HEK293 (cell line): ENCODE measurements around the gene ARSB.

Experiments
- ATF2 ChIP-seq: fragments of 450-650 bp; formaldehyde crosslinking; IDR thresholded peaks from 2 replicates; pipeline ENCODE4 v1.5.1; 2016; ENCODE audit warnings: missing biosample characterization, missing genetic modification characterization, low read depth
- BCL6B ChIP-seq: fragments of 450-650 bp; formaldehyde crosslinking; IDR thresholded peaks from 2 replicates; pipeline ENCODE4 v1.5.1; 2017; ENCODE audit warnings: missing biosample characterization, missing genetic modification characterization
- ELK4 ChIP-seq: IDR thresholded peaks from 2 replicates; pipeline ENCODE4 v1.6.1; 2011; ENCODE audit warnings: mild to moderate bottlenecking, low read depth, low read length, borderline replicate concordance
- FEZF1 ChIP-seq: fragments of 450-650 bp; formaldehyde crosslinking; IDR thresholded peaks from 2 replicates; pipeline ENCODE4 v1.5.1; 2016; ENCODE audit warnings: missing biosample characterization, missing genetic modification characterization
- GLIS2 ChIP-seq: fragments of 450-650 bp; formaldehyde crosslinking; IDR thresholded peaks from 2 replicates; pipeline ENCODE4 v1.5.1; 2016; ENCODE audit warnings: missing biosample characterization, missing genetic modification characterization
- KLF16 ChIP-seq: fragments of 450-650 bp; formaldehyde crosslinking; IDR thresholded peaks from 2 replicates; pipeline ENCODE4 v1.5.1; 2017; ENCODE audit warnings: missing biosample characterization, missing genetic modification characterization
- MEIS1 ChIP-seq: sonication (generic); formaldehyde crosslinking; IDR thresholded peaks from 2 replicates; pipeline ENCODE4 v1.8.1; 2022; ENCODE audit warnings: missing genetic modification reagents, mild to moderate bottlenecking, borderline replicate concordance
- OVOL3 ChIP-seq: fragments of 450-650 bp; formaldehyde crosslinking; IDR thresholded peaks from 2 replicates; pipeline ENCODE4 v1.5.1; 2016; ENCODE audit warnings: missing biosample characterization, missing genetic modification characterization
- PRDM1 ChIP-seq: fragments of 450-650 bp; formaldehyde crosslinking; IDR thresholded peaks from 2 replicates; pipeline ENCODE4; 2016; ENCODE audit warnings: missing biosample characterization, missing genetic modification characterization
- SCRT2 ChIP-seq: fragments of 450-650 bp; formaldehyde crosslinking; IDR thresholded peaks from 2 replicates; pipeline ENCODE4 v1.5.1; 2016; ENCODE audit warnings: missing biosample characterization, missing genetic modification characterization
- YY2 ChIP-seq: fragments of 450-650 bp; formaldehyde crosslinking; IDR thresholded peaks from 2 replicates; pipeline ENCODE4 v1.5.1; 2016; ENCODE audit warnings: missing biosample characterization, missing genetic modification characterization
- ZBTB49 ChIP-seq: fragments of 450-650 bp; formaldehyde crosslinking; IDR thresholded peaks from 2 replicates; pipeline ENCODE4 v1.5.1; 2016; ENCODE audit warnings: missing biosample characterization, missing genetic modification characterization, low read depth
- ZEB2 ChIP-seq: fragments of 450-650 bp; formaldehyde crosslinking; IDR thresholded peaks from 2 replicates; pipeline ENCODE4 v1.5.1; 2016; ENCODE audit warnings: missing biosample characterization, missing genetic modification characterization
- ZFP37 ChIP-seq: fragments of 450-650 bp; formaldehyde crosslinking; IDR thresholded peaks from 2 replicates; pipeline ENCODE4 v1.5.1; 2016; ENCODE audit warnings: missing biosample characterization, missing genetic modification characterization
- ZNF140 ChIP-seq: fragments of 450-650 bp; formaldehyde crosslinking; IDR thresholded peaks from 2 replicates; pipeline ENCODE4 v1.5.1; 2016; ENCODE audit warnings: missing biosample characterization, missing genetic modification characterization
- ZNF280C ChIP-seq: fragments of 450-650 bp; formaldehyde crosslinking; IDR thresholded peaks from 2 replicates; pipeline ENCODE4 v1.5.1; 2016; ENCODE audit warnings: missing biosample characterization, missing genetic modification characterization
- ZNF350 ChIP-seq: fragments of 450-650 bp; formaldehyde crosslinking; IDR thresholded peaks from 2 replicates; pipeline ENCODE4 v1.5.0; 2017; ENCODE audit warnings: missing biosample characterization, mild to moderate bottlenecking, missing genetic modification characterization
- ZNF354C ChIP-seq: fragments of 450-650 bp; formaldehyde crosslinking; IDR thresholded peaks from 2 replicates; pipeline ENCODE4 v1.5.1; 2016; ENCODE audit warnings: missing biosample characterization, missing genetic modification characterization, low read depth, borderline replicate concordance
- ZNF37A ChIP-seq: fragments of 450-650 bp; IDR thresholded peaks from 2 replicates; pipeline ENCODE4 v1.5.1; 2018; ENCODE audit warnings: missing biosample characterization, missing genetic modification characterization
- ZNF394 ChIP-seq: fragments of 450-650 bp; formaldehyde crosslinking; IDR thresholded peaks from 2 replicates; pipeline ENCODE4 v1.5.1; 2016; ENCODE audit warnings: missing biosample characterization, missing genetic modification characterization, mild to moderate bottlenecking, moderate library complexity, borderline replicate concordance
- ZNF404 ChIP-seq: fragments of 450-650 bp; formaldehyde crosslinking; IDR thresholded peaks from 2 replicates; pipeline ENCODE4 v1.5.1; 2017; ENCODE audit warnings: missing biosample characterization, missing genetic modification characterization
- ZNF501 ChIP-seq: fragments of 450-650 bp; formaldehyde crosslinking; IDR thresholded peaks from 2 replicates; pipeline ENCODE4 v1.5.1; 2016; ENCODE audit warnings: missing biosample characterization, missing genetic modification characterization
- ZNF529 ChIP-seq: fragments of 450-650 bp; formaldehyde crosslinking; IDR thresholded peaks from 2 replicates; pipeline ENCODE4 v1.5.1; 2017; ENCODE audit warnings: missing genetic modification characterization, missing biosample characterization; ENCODE audit not compliant: insufficient replicate concordance
- ZNF610 ChIP-seq: fragments of 450-650 bp; formaldehyde crosslinking; IDR thresholded peaks from 2 replicates; pipeline ENCODE4 v1.5.1; 2016; ENCODE audit warnings: missing biosample characterization, missing genetic modification characterization, borderline replicate concordance
- ZNF623 ChIP-seq: fragments of 450-650 bp; formaldehyde crosslinking; IDR thresholded peaks from 2 replicates; pipeline ENCODE4 v1.5.1; 2016; ENCODE audit warnings: missing biosample characterization, missing genetic modification characterization
- ZNF645 ChIP-seq: fragments of 450-650 bp; formaldehyde crosslinking; IDR thresholded peaks from 2 replicates; pipeline ENCODE4; 2016; ENCODE audit warnings: missing biosample characterization, missing genetic modification characterization
- ZNF704 ChIP-seq: fragments of 450-650 bp; formaldehyde crosslinking; IDR thresholded peaks from 2 replicates; pipeline ENCODE4 v1.5.1; 2016; ENCODE audit warnings: missing biosample characterization, missing genetic modification characterization
- ZNF791 ChIP-seq: fragments of 450-650 bp; formaldehyde crosslinking; IDR thresholded peaks from 2 replicates; pipeline ENCODE4 v1.5.1; 2016; ENCODE audit warnings: missing biosample characterization, missing genetic modification characterization
- ZSCAN23 ChIP-seq: fragments of 450-650 bp; formaldehyde crosslinking; IDR thresholded peaks from 2 replicates; pipeline ENCODE4 v1.5.1; 2016; ENCODE audit warnings: missing biosample characterization, missing genetic modification characterization

Gene ARSB

GRCh38 chr5:78927657-78928282 is 57.3 kb downstream of the ARSB start (continued):
- TF ChIP-seq PRDM1 (tag by site-specific recombination) = peak; percentile 89
- TF ChIP-seq MEIS1 = no peak
- TF ChIP-seq ZFP37 (tag by site-specific recombination) = no peak
- no peak for TF ChIP-seq ZNF610
- TF ChIP-seq ZNF394 (tag by site-specific recombination) = no peak
- no peak for TF ChIP-seq ZNF529
- no peak for TF ChIP-seq ZNF350 (tag by site-specific recombination)
- no peak for TF ChIP-seq ELK4
- no peak for TF ChIP-seq OVOL3 (tag by site-specific recombination)
- TF ChIP-seq ZNF354C (tag by site-specific recombination) = no peak
- no peak for TF ChIP-seq ZNF37A (tag by site-specific recombination)
- peak; percentile 97 for TF ChIP-seq FEZF1 (tag by site-specific recombination)
- no peak for TF ChIP-seq ATF2 (tag by site-specific recombination)
- peak; percentile 47; the same call in 1 of the 2 replicates for TF ChIP-seq ZEB2 (tag by site-specific recombination)
- no peak for TF ChIP-seq ZNF704 (tag by site-specific recombination)
- TF ChIP-seq ZNF404 (tag by site-specific recombination) = no peak
- no peak for TF ChIP-seq ZNF501 (tag by site-specific recombination)
- TF ChIP-seq ZBTB49 (tag by site-specific recombination) = no peak
- no peak for TF ChIP-seq ZSCAN23 (tag by site-specific recombination)
- TF ChIP-seq YY2 (tag by site-specific recombination) = no peak
- TF ChIP-seq ZNF280C (tag by site-specific recombination) = no peak
- no peak for TF ChIP-seq ZNF645
- TF ChIP-seq SCRT2 (tag by site-specific recombination) = no peak
- TF ChIP-seq ZNF791 (tag by site-specific recombination) = no peak
- TF ChIP-seq GLIS2 (tag by site-specific recombination) = no peak
- TF ChIP-seq ZNF623 (tag by site-specific recombination) = no peak
- TF ChIP-seq BCL6B (tag by site-specific recombination) = no peak
- TF ChIP-seq ZNF140 (tag by site-specific recombination) = no peak
- no peak for TF ChIP-seq KLF16 (tag by site-specific recombination)
